Ascending aorta (tissue), 2 donors: ENCODE measurements around the gene UMODL1. TPM values are rescaled to one million over a fixed set of nuclear protein-coding genes. Genes with fewer than 3 reads are reported as not detected.

Source experiments
- DNase-seq, 2 donors: peaks; one replicate each; pipeline ENCODE4 v3.0.0-alpha.2; 2019; ENCODE audit warnings: low spot score in 2 of 2
- H3K27ac ChIP-seq, 2 donors: fragments of 200-600 bp; sonication (generic); one replicate each; pipeline ENCODE4 v1.5.1; 2016 to 2017; ENCODE audit warnings: mild to moderate bottlenecking in 1 of 2
- H3K27me3 ChIP-seq: fragments of 200-600 bp; sonication (generic); one replicate; pipeline ENCODE4 v1.5.1; 2017
- H3K36me3 ChIP-seq, 2 donors: fragments of 200-600 bp; sonication (generic); one replicate each; pipeline ENCODE4 v1.5.1; 2016
- H3K4me1 ChIP-seq, 2 donors: fragments of 200-600 bp; sonication (generic); one replicate each; pipeline ENCODE4 v1.5.1; 2016 to 2017; ENCODE audit warnings: mild to moderate bottlenecking in 1 of 2
- H3K4me3 ChIP-seq, 2 donors: fragments of 200-600 bp; sonication (generic); one replicate each; pipeline ENCODE4 v1.5.1; 2016 to 2017; ENCODE audit warnings: mild to moderate bottlenecking in 1 of 2
- H3K9me3 ChIP-seq, 2 donors: fragments of 200-600 bp; sonication (generic); one replicate each; pipeline ENCODE4 v1.5.1; 2016
- CTCF ChIP-seq, 3 experiments: fragments of 200-600 bp in 2 of 3; fragments of 450-650 bp in 1 of 3; sonication (generic) in 2 of 3; IDR thresholded peaks; one replicate each; pipeline ENCODE4 v1.5.1; 2016 to 2019; ENCODE audit warnings: antibody characterized with exemption in 3 of 3, mild to moderate bottlenecking in 1 of 3, moderate library complexity in 1 of 3
- intact Hi-C: fragments of 100-400 bp; cut with DNase I; formaldehyde crosslinking; loops from one replicate; pipeline ENCODE4 v1.15.1; 2023
- total RNA-seq: library from RNA; depleted of rRNA; stranded (reverse); fragments of >200 nt; gene quantifications from one replicate; pipeline ENCODE4 v1.1.0, GENCODE V29; 2016

Gene UMODL1
- total RNA-seq, 1 donor from 2014 or later = not detected

GRCh38 chr21:42145569-42146272 lies 74.6 kb downstream of the UMODL1 start:
- Histone ChIP-seq H3K4me1 (no peaks in the 10 kb centered on the region), H3K27me3 (no peaks in the 10 kb centered on the region), H3K36me3 (no peaks in the 10 kb centered on the region), H3K27ac (no peak overlapping the region), H3K4me3 (no peak overlapping the region), H3K9me3 (no peaks in the 10 kb centered on the region)
- intact Hi-C loops = loop anchor here (1.0 kb wide), 1 partner anchor 113 kb away; no protein-coding TSS in a partner anchor
- peak; percentile 85 to 93 (median 89) for TF ChIP-seq CTCF (IDR thresholded peaks at IDR 0.05)
- DNase-seq = peak; percentile 5 to 71

GRCh38 chr21:42146273-42146805 lies 75.2 kb downstream of the UMODL1 start:
- Histone ChIP-seq H3K4me1 (no peaks in the 10 kb centered on the region), H3K4me3 (no peak overlapping the region), H3K27me3 (no peaks in the 10 kb centered on the region), H3K27ac (no peak overlapping the region), H3K36me3 (no peaks in the 10 kb centered on the region), H3K9me3 (no peaks in the 10 kb centered on the region)
- peak; percentile 2 to 8 for DNase-seq
- intact Hi-C loops = no loop called here
- TF ChIP-seq CTCF (IDR thresholded peaks at IDR 0.05) = no peak

DNA sequence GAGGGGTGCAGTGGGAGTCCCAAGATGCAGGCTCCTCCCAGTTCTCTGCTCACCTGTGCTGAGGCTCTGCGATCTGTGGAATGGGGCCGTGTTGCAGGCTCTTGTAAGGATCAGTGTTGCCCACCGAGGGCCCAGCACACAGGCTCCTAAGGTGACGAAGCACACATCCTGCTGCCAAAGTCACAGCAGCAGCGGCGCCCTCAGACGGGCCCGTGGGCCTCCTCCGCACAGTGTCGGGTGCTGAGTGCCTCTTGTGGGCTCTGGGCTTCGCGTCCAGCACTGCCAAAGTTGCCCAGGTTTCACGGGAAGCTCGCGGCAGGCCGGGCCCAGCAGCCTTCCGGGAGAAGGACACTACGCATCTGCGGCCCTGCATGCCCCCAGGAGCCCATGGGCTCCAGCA lies 75.7 kb downstream of the UMODL1 start:
- no peaks in the 10 kb centered on the region for H3K36me3 ChIP-seq
- H3K27ac ChIP-seq = no peak overlapping the region
- H3K27me3 ChIP-seq = no peaks in the 10 kb centered on the region
- no peaks in the 10 kb centered on the region for H3K4me1 ChIP-seq
- H3K4me3 ChIP-seq = no peak overlapping the region
- intact Hi-C loops = no loop called here
- TF ChIP-seq CTCF (IDR thresholded peaks at IDR 0.05) = no peak
- H3K9me3 ChIP-seq = no peaks in the 10 kb centered on the region
- DNase-seq = peak; percentile 4 to 41

GRCh38 chr21:42147386-42148020 lies 76.4 kb downstream of the UMODL1 start:
- TF ChIP-seq CTCF (IDR thresholded peaks at IDR 0.05) = no peak
- Histone ChIP-seq H3K36me3 (no peaks in the 10 kb centered on the region), H3K27me3 (no peaks in the 10 kb centered on the region), H3K4me3 (no peak overlapping the region), H3K27ac (no peak overlapping the region), H3K9me3 (no peaks in the 10 kb centered on the region), H3K4me1 (no peaks in the 10 kb centered on the region)
- DNase-seq = peak in 1 of 2 donors; percentile 31
- intact Hi-C loops = no loop called here

DNA sequence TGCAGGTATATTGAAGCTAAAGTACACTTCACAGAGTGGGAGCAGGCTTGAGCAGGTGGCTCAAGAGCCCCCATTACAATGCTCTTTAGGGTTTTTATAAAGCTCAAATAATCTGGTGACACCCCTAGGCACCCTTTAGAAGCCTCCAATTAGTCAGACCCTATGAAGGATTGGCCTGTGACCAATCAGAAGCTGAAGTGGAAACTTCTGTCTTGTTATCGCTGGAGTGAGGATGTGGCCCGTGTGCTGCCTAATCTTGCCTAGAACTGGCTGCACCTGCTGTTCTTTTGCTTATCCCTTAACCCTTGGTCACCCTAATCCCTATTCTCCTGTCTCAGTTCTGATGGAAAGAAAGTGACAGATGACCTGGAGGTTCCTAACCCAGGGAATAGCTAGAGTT lies 77.0 kb downstream of the UMODL1 start:
- H3K4me3 ChIP-seq = no peak overlapping the region
- no peaks in the 10 kb centered on the region for H3K27me3 ChIP-seq
- intact Hi-C loops = no loop called here
- H3K27ac ChIP-seq = no peak overlapping the region
- H3K4me1 ChIP-seq = no peaks in the 10 kb centered on the region
- H3K36me3 ChIP-seq = no peaks in the 10 kb centered on the region
- H3K9me3 ChIP-seq = no peaks in the 10 kb centered on the region
- TF ChIP-seq CTCF (IDR thresholded peaks at IDR 0.05) = no peak
- no peak for DNase-seq
